ENCODE measurements around the gene SNAPC3. TPM values are rescaled to one million over a fixed set of nuclear protein-coding genes. Genes with fewer than 3 reads are reported as not detected.

SNAPC3 gene
- total RNA-seq, 4 donors from 2014 or later: 22.4 to 31.0 (median 30.1) TPM

GRCh38 chr9:15482146-15482545, 59.5 kb downstream of the SNAPC3 start:
- TF ChIP-seq CTCF (IDR thresholded peaks at IDR 0.05; ENCODE audit: low read depth): no peak

DNA sequence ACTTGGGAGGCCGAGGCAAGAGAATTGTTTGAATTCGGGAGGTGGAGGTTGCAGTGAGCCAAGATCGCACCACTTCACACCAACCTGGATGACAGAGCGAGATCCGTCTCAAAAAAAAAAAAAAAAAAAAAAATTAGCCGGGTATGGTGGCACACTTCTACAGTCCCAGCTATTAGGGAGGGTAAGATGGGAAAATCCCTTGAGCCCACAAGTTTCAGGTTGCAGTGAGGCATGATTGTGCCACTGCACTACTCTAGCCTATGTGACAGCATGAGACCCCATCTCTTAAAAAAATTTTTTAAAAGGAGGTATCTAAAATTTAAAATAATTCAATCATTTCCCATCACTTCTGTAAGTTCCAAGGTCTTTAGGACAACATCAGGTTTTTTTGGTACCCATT, 62.1 kb downstream of the SNAPC3 start:
- no peak for TF ChIP-seq CTCF (IDR thresholded peaks at IDR 0.05; ENCODE audit: low read depth)

DNA sequence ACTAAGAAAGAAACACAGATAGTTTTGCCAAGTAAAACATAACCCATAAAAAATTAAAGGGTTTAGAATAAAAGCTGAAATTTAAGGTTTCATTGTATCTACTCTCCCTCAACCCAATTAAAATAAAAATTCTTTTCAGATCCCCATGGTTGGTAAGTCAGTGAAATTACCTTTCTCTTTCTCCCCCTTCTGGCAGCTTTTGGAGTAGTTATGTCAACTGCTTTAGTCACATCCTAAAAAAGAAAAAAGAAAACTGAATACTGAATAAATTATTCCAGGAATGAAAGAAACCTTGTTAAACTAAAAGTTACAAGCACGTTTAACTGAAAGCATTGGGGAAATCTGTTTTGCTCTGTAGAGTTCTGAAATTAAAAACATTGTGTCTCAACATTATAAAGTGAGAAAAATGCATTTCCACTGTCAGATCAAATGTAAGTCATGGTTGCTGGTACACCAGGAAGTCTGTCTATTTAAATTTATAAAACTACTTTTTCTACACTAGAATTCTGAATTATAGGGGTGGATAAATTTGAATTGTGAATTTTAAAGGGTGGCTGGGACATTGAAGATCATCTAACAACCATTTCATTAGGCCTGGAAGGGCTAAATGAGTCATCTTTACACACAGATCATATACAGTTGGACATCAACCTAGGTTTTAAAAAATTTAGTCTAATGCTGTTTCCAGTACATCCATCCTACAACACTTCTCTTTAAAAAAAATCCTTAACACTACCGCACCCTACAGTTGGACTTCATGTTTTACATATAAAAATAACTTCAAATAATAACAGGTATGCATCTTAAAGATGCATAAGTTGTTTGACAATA, 63.4 kb downstream of the SNAPC3 start:
- no peak for TF ChIP-seq CTCF (IDR thresholded peaks at IDR 0.05; ENCODE audit: low read depth)

- TF ChIP-seq CTCF (IDR thresholded peaks at IDR 0.05; ENCODE audit: low read depth): no peak
Observed at GRCh38 chr9:15491950-15492349, 69.3 kb downstream of the SNAPC3 start.

GRCh38 chr9:15492485-15493150, 69.9 kb downstream of the SNAPC3 start:
- no peak for TF ChIP-seq CTCF (IDR thresholded peaks at IDR 0.05; ENCODE audit: low read depth)

- TF ChIP-seq CTCF (IDR thresholded peaks at IDR 0.05; ENCODE audit: low read depth): no peak
Observed at GRCh38 chr9:15498246-15498995, 75.7 kb downstream of the SNAPC3 start.

DNA sequence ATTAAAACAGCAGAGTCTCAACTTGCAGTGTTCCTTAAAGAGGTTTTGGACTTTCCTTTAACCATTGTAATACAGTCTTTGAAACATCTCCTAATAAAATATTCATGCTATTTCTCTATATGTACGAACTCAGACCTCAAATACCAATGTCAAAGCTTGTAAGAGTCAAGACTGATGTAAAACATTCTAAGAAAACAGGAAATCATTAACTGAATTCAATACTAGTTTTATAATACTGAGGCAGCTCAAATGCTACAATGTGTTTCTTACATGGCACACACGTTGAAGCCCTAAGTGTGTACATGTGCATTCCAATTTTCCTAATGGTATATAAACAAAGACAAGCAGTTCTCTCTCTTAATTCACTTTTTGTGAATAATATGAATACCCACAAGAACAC, 76.5 kb downstream of the SNAPC3 start:
- TF ChIP-seq CTCF (IDR thresholded peaks at IDR 0.05; ENCODE audit: low read depth): no peak

Measured in subcutaneous adipose tissue (tissue), 4 donors.